Measurements from ENCODE around the gene FBLN1. TPM values are rescaled to one million over a fixed set of nuclear protein-coding genes. Genes with fewer than 3 reads are reported as not detected.

Gene FBLN1
- total RNA-seq, 1 donor from 2014 or later = not detected

- ATAC-seq (ENCODE audit: low read depth) = no peak
- Mint-ChIP-seq H3K27ac (no peak overlapping the region), H3K9me3 (no peaks in the 10 kb centered on the region), H3K4me3 (no peak overlapping the region), H3K27me3 (peaks cover 28% of the 10 kb centered on the region), H3K4me1 (no peaks in the 10 kb centered on the region), H3K36me3 (ENCODE audit: low read depth) (no peaks in the 10 kb centered on the region)
- TF ChIP-seq, protein P1, sequence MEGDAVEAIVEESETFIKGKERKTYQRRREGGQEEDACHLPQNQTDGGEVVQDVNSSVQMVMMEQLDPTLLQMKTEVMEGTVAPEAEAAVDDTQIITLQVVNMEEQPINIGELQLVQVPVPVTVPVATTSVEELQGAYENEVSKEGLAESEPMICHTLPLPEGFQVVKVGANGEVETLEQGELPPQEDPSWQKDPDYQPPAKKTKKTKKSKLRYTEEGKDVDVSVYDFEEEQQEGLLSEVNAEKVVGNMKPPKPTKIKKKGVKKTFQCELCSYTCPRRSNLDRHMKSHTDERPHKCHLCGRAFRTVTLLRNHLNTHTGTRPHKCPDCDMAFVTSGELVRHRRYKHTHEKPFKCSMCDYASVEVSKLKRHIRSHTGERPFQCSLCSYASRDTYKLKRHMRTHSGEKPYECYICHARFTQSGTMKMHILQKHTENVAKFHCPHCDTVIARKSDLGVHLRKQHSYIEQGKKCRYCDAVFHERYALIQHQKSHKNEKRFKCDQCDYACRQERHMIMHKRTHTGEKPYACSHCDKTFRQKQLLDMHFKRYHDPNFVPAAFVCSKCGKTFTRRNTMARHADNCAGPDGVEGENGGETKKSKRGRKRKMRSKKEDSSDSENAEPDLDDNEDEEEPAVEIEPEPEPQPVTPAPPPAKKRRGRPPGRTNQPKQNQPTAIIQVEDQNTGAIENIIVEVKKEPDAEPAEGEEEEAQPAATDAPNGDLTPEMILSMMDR (IDR thresholded peaks at IDR 0.05) = no peak
- CTCF ChIA-PET = no interaction called here
- intact Hi-C loops (cut with micrococcal nuclease) = no loop called here
- POLR2A ChIA-PET = no interaction called here
- DNase-seq = no peak
Measured at GRCh38 chr22:45510376-45511232, 7.9 kb downstream of the FBLN1 start.

DNA sequence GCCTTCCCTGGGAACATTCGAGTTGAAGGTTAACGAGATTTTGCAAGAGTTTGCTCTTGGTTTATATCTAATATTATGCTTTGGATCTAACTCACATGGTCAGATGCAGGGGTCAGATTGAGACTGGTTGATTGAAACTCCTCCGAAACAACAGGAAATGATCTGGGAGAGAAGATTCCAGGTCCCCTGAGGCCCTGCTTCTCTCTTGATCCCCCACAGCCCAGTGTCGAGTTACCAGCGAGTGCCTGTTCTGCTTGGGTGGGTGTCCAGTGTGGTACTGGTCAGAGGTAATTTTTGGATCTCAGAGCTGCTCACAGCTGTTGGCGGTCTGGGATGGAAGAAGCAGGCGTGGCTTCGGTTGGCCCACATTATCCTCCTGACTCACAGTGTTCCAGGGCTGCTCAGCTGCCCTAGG is 9.2 kb downstream of the FBLN1 start:
- TF ChIP-seq, protein P1 (IDR thresholded peaks at IDR 0.05) = no peak
- Mint-ChIP-seq H3K36me3 (ENCODE audit: low read depth) (no peaks in the 10 kb centered on the region), H3K9me3 (no peaks in the 10 kb centered on the region), H3K4me1 (no peaks in the 10 kb centered on the region), H3K27me3 (peaks cover 26% of the 10 kb centered on the region), H3K27ac (no peak overlapping the region), H3K4me3 (no peak overlapping the region)
- CTCF ChIA-PET = no interaction called here
- POLR2A ChIA-PET = no interaction called here
- DNase-seq (no peak), ATAC-seq (ENCODE audit: low read depth) (no peak)
- intact Hi-C loops (cut with micrococcal nuclease) = no loop called here

GRCh38 chr22:45512363-45512762 is 9.7 kb downstream of the FBLN1 start:
- ChIA-PET POLR2A (no interaction called here), CTCF (no interaction called here)
- Mint-ChIP-seq H3K4me3 (no peak overlapping the region), H3K4me1 (no peaks in the 10 kb centered on the region), H3K27me3 (peaks cover 21% of the 10 kb centered on the region), H3K36me3 (ENCODE audit: low read depth) (no peaks in the 10 kb centered on the region), H3K27ac (no peak overlapping the region), H3K9me3 (no peaks in the 10 kb centered on the region)
- DNase-seq (no peak), ATAC-seq (ENCODE audit: low read depth) (no peak)
- TF ChIP-seq, protein P1 (IDR thresholded peaks at IDR 0.05) = no peak
- intact Hi-C loops (cut with micrococcal nuclease) = no loop called here

DNA sequence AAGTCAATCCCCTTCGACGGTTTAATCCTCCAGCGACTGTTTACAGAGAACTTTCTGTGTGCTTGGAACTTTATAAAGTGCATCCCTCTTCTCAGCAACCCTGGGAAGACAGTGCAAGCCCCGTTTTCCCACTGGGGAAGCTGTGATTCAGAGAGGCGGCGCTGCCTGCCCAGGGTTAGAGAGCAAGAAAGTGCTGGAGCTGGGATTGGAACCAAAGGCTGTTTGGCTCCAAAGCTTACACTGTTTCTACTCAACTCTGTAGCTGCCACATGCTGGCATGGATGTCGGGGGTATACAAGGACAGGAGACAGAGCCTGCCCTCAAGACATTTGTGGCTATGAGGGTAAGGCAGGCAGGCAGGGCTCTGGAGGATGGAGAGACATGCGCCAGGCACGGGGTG is 13.0 kb downstream of the FBLN1 start:
- H3K4me3 Mint-ChIP-seq = no peak overlapping the region
- ChIA-PET POLR2A (interaction anchor here (0.6 kb wide), 1 partner anchor 435 kb away, joined by 3 read pairs; no protein-coding TSS in a partner anchor), CTCF (no interaction called here)
- TF ChIP-seq, protein P1 (IDR thresholded peaks at IDR 0.05) = no peak
- peaks cover 14% of the 10 kb centered on the region for H3K27me3 Mint-ChIP-seq
- H3K27ac Mint-ChIP-seq = no peak overlapping the region
- DNase-seq (no peak), ATAC-seq (ENCODE audit: low read depth) (no peak)
- H3K36me3 Mint-ChIP-seq (ENCODE audit: low read depth) = no peaks in the 10 kb centered on the region
- H3K4me1 Mint-ChIP-seq = no peaks in the 10 kb centered on the region
- intact Hi-C loops (cut with micrococcal nuclease) = no loop called here
- H3K9me3 Mint-ChIP-seq = no peaks in the 10 kb centered on the region

DNA sequence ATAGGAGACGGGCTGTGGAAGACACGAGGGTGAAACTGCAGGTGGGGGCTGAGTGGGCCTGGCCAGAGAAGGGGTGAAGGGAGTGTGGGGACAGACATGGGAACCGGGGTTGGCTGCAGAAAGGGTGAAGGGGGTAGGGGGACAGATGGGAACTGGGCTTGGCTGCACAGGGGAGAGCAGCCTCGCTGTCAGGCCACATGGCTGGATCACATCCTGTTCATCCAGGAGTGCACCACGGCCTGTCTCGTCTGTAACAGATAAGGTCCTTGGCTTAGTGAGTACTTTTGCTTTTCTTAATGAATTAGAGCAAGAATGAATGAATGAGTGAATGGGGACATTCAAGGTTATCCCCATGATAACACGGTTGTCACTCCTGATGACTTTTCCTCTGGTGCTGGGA is 13.5 kb downstream of the FBLN1 start:
- CTCF ChIA-PET = no interaction called here
- H3K4me1 Mint-ChIP-seq = no peaks in the 10 kb centered on the region
- peaks cover 14% of the 10 kb centered on the region for H3K27me3 Mint-ChIP-seq
- H3K4me3 Mint-ChIP-seq = no peak overlapping the region
- POLR2A ChIA-PET = interaction anchor here (0.6 kb wide), 1 partner anchor 435 kb away, joined by 3 read pairs; no protein-coding TSS in a partner anchor
- ATAC-seq (ENCODE audit: low read depth) (no peak), DNase-seq (no peak)
- intact Hi-C loops (cut with micrococcal nuclease) = no loop called here
- H3K27ac Mint-ChIP-seq = no peak overlapping the region
- H3K36me3 Mint-ChIP-seq (ENCODE audit: low read depth) = no peaks in the 10 kb centered on the region
- TF ChIP-seq, protein P1 (IDR thresholded peaks at IDR 0.05) = no peak
- no peaks in the 10 kb centered on the region for H3K9me3 Mint-ChIP-seq

Data from activated B cell treated with CpG ODN at 0.5 μM for 24 hours (primary cell).